H1 (cell line): Measurements from ENCODE around the gene RELN. TPM values are rescaled to one million over a fixed set of nuclear protein-coding genes. Genes with fewer than 3 reads are reported as not detected.

Experiments used
- CTCF ChIA-PET: fragments of 300-600 bp; sonication (Branson Sonifier 250); formaldehyde crosslinking; loops from one replicate; lab custom pipeline; 2021; ENCODE audit not compliant: partially characterized antibody; lab: Charles Lee
- POLR2A ChIA-PET: fragments of 300-600 bp; sonication (Branson Sonifier 250); formaldehyde crosslinking; loops from one replicate; lab custom pipeline; 2021; ENCODE audit warnings: inconsistent platforms; ENCODE audit not compliant: partially characterized antibody; lab: Charles Lee
- DNase-seq, 2 experiments: peaks; one replicate each; pipeline versions ENCODE4 v3.0.0 to v3.0.0-alpha.2; 2010 to 2022; ENCODE audit warnings: low spot score in 2 of 2, low read depth in 1 of 2, mixed read lengths in 1 of 2
- FAIRE-seq: peaks from 2 replicates; lab custom pipeline; 2011; peaks lifted over from hg19 to GRCh38; lab: Jason Lieb, UNC
- H2AFZ ChIP-seq: 2 replicates; pipeline ENCODE4 v1.8.1; 2012; ENCODE audit warnings: low read length, inconsistent platforms
- H2AK5ac ChIP-seq: 2 replicates; pipeline ENCODE4 v1.6.1; 2013; ENCODE audit warnings: low read depth, low read length
- H2BK120ac ChIP-seq: replicated peaks from 2 replicates; pipeline ENCODE3; 2013; ENCODE audit warnings: low read depth, low read length, inconsistent platforms
- H2BK12ac ChIP-seq: 2 replicates; pipeline ENCODE4 v1.6.1; 2013; ENCODE audit warnings: low read depth, low read length
- H2BK15ac ChIP-seq: 2 replicates; pipeline ENCODE4 v1.6.1; 2013; ENCODE audit warnings: low read length
- H2BK20ac ChIP-seq: 2 replicates; pipeline ENCODE4 v1.6.1; 2013; ENCODE audit warnings: low read length
- H2BK5ac ChIP-seq: 2 replicates; pipeline ENCODE4 v1.6.1; 2013; ENCODE audit warnings: low read depth, low read length
- H3K14ac ChIP-seq: 2 replicates; pipeline ENCODE4 v1.6.1; 2013; ENCODE audit warnings: inconsistent platforms; ENCODE audit not compliant: insufficient read length
- H3K18ac ChIP-seq: 2 replicates; pipeline ENCODE4 v1.6.1; 2013; ENCODE audit warnings: low read length; ENCODE audit errors: extremely low read depth
- H3K23ac ChIP-seq: 2 replicates; pipeline ENCODE4 v1.6.1; 2013; ENCODE audit warnings: inconsistent platforms; ENCODE audit not compliant: insufficient read length
- H3K23me2 ChIP-seq: 2 replicates; pipeline ENCODE4 v1.6.1; 2013; ENCODE audit warnings: low read depth, low read length
- H3K27ac ChIP-seq: 2 replicates; pipeline ENCODE4 v1.6.1; 2011; ENCODE audit warnings: low read depth, low read length, inconsistent platforms
- H3K27me3 ChIP-seq, 4 experiments: replicated peaks in 1 of 4; 1 replicate in 1 of 4; 2 replicates in 3 of 4; pipeline versions ENCODE4 v1.6.1 to v1.8.1; 2011 to 2013; ENCODE audit warnings: low read length in 3 of 4, mild to moderate bottlenecking in 3 of 4, inconsistent platforms in 2 of 4, mixed read lengths in 2 of 4, moderate library complexity in 1 of 4; ENCODE audit not compliant: control insufficient read depth in 3 of 4, insufficient read depth in 3 of 4; ENCODE audit errors: extremely low read depth in 1 of 4
- H3K36me3 ChIP-seq, 4 experiments: 2 replicates each; pipeline versions ENCODE4 v1.6.1 to v1.8.1; 2011 to 2013; ENCODE audit warnings: mild to moderate bottlenecking in 4 of 4, low read length in 3 of 4, moderate library complexity in 2 of 4, control low read depth in 1 of 4, inconsistent platforms in 1 of 4; ENCODE audit not compliant: insufficient read depth in 4 of 4, control insufficient read depth in 2 of 4
- H3K4ac ChIP-seq: replicated peaks from 2 replicates; pipeline ENCODE3; 2013; ENCODE audit warnings: low read length, low read depth, mixed read lengths, inconsistent platforms; ENCODE audit not compliant: insufficient read length
- H3K4me1 ChIP-seq, 4 experiments: replicated peaks in 1 of 4; 1 replicate in 1 of 4; 2 replicates in 3 of 4; pipeline versions ENCODE4 v1.6.1 to v1.8.1; 2011 to 2013; ENCODE audit warnings: low read length in 3 of 4, inconsistent platforms in 2 of 4, mixed read lengths in 1 of 4; ENCODE audit not compliant: insufficient read depth in 4 of 4, control insufficient read depth in 3 of 4
- H3K4me2 ChIP-seq, 2 experiments: 2 replicates each; pipeline versions ENCODE4 v1.6.1 to v1.8.1; 2011 to 2013; ENCODE audit warnings: low read depth in 2 of 2, low read length in 2 of 2, control low read depth in 1 of 2, inconsistent platforms in 1 of 2, mild to moderate bottlenecking in 1 of 2; ENCODE audit not compliant: insufficient read depth in 1 of 2
- H3K4me3 ChIP-seq, 4 experiments: fragments of 200-600, 300-600 bp in 1 of 4; sonication (generic), shearing (Covaris generic), sonication (Bioruptor Twin) in 1 of 4; 2 replicates each; pipeline versions ENCODE4 v1.5.1 to v1.8.1; 2011 to 2016; ENCODE audit warnings: low read length in 4 of 4, low read depth in 3 of 4, control low read depth in 2 of 4, inconsistent platforms in 2 of 4, mild to moderate bottlenecking in 2 of 4, mixed read lengths in 1 of 4, moderate library complexity in 1 of 4; ENCODE audit not compliant: insufficient read depth in 2 of 4; ENCODE audit errors: extremely low read depth in 1 of 4
- H3K56ac ChIP-seq: replicated peaks from 2 replicates; pipeline ENCODE3; 2013; ENCODE audit warnings: low read depth, mild to moderate bottlenecking, mixed read lengths, low read length, inconsistent platforms; ENCODE audit not compliant: insufficient read length
- H3K79me1 ChIP-seq: 2 replicates; pipeline ENCODE4 v1.6.1; 2013; ENCODE audit warnings: low read depth, low read length, control low read depth
- H3K79me2 ChIP-seq, 2 experiments: 2 replicates each; pipeline versions ENCODE4 v1.6.1 to v1.8.1; 2012 to 2013; ENCODE audit warnings: low read length in 2 of 2, mild to moderate bottlenecking in 2 of 2, inconsistent platforms in 1 of 2; ENCODE audit not compliant: insufficient read depth in 2 of 2, control insufficient read depth in 1 of 2
- H3K9ac ChIP-seq, 4 experiments: replicated peaks in 1 of 4; 1 replicate in 1 of 4; 2 replicates in 3 of 4; pipeline versions ENCODE4 v1.6.1 to v1.8.1; 2011 to 2013; ENCODE audit warnings: low read depth in 3 of 4, low read length in 3 of 4, control low read depth in 2 of 4, mild to moderate bottlenecking in 2 of 4, moderate library complexity in 2 of 4, inconsistent platforms in 1 of 4; ENCODE audit errors: extremely low read depth in 1 of 4
- H3K9me3 ChIP-seq, 2 experiments: 2 replicates each; pipeline versions ENCODE4 v1.6.1 to v1.8.1; 2012 to 2013; ENCODE audit warnings: mild to moderate bottlenecking in 2 of 2, moderate library complexity in 2 of 2, control low read depth in 1 of 2, inconsistent platforms in 1 of 2, low read depth in 1 of 2, low read length in 1 of 2, mixed read lengths in 1 of 2; ENCODE audit not compliant: insufficient read depth in 2 of 2
- H4K20me1 ChIP-seq, 2 experiments: replicated peaks in 1 of 2; 2 replicates each; pipeline versions ENCODE3 to v1.8.1; 2011 to 2013; ENCODE audit warnings: inconsistent platforms in 2 of 2, low read length in 2 of 2, mild to moderate bottlenecking in 1 of 2; ENCODE audit not compliant: insufficient read depth in 2 of 2, control insufficient read depth in 1 of 2
- H4K5ac ChIP-seq: 2 replicates; pipeline ENCODE4 v1.6.1; 2013; ENCODE audit warnings: low read length, low read depth, mixed read lengths, inconsistent platforms; ENCODE audit not compliant: insufficient read length
- H4K8ac ChIP-seq: 2 replicates; pipeline ENCODE4 v1.8.0; 2013; ENCODE audit warnings: mild to moderate bottlenecking, moderate library complexity, low read length, inconsistent platforms; ENCODE audit not compliant: insufficient read depth; ENCODE audit errors: extremely low read depth
- H4K91ac ChIP-seq: replicated peaks from 2 replicates; pipeline ENCODE3; 2013; ENCODE audit warnings: low read length, mixed read lengths, inconsistent platforms; ENCODE audit not compliant: insufficient read length
- WGBS, 2 experiments: shearing (Covaris generic) in 1 of 2; methylation state at CpG; one replicate each; pipeline versions ENCODE4 v1.1.6 to v1.1.7; 2013 to 2015; ENCODE audit warnings: low lambda C conversion rate in 2 of 2, mixed read lengths in 2 of 2, inconsistent platforms in 1 of 2, low coverage in 1 of 2, missing lambda C conversion rate in 1 of 2; ENCODE audit not compliant: insufficient replicate concordance in 2 of 2, insufficient coverage in 1 of 2, insufficient read length in 1 of 2; ENCODE audit errors: extremely low coverage in 1 of 2, missing lambda C conversion rate in 1 of 2; 5-methylcytosine and 5-hydroxymethylcytosine counted together
- polyA plus RNA-seq, 7 experiments: library from polyadenylated mRNA; depleted of rRNA in 3 of 7; stranded (reverse) in 5 of 7; unstranded in 2 of 7; fragments of >200 nt in 5 of 7; fragments of 200-250 nt in 2 of 7; gene quantifications; 1 replicate in 5 of 7; 2 replicates in 1 of 7; 4 replicates in 1 of 7; pipeline versions ENCODE4 v1.2.1 to v1.2.3, GENCODE V29; 2011 to 2013; ENCODE audit warnings: missing spikeins in 2 of 7, mixed read lengths in 2 of 7
- total RNA-seq: library from RNA; stranded (reverse); fragmentation: NEBNext Ultra II Directional; extraction: Animal tissue kit (Norgen Biotek cat#: 25700); gene quantifications from 2 replicates; pipeline ENCODE4 v1.2.1, GENCODE V29; 2021
- TF ChIP-seq, protein P1 (sequence below), 3 experiments: IDR thresholded peaks; 1 replicate in 2 of 3; 2 replicates in 1 of 3; pipeline versions ENCODE4 v1.5.1 to v1.6.1; 2011; ENCODE audit warnings: low read length in 3 of 3, mild to moderate bottlenecking in 3 of 3, inconsistent platforms in 2 of 3, low read depth in 1 of 3, moderate library complexity in 1 of 3; ENCODE audit not compliant: insufficient read depth in 1 of 3; ENCODE audit errors: control extremely low read depth in 1 of 3

The RELN gene
- total and polyA plus RNA-seq, 2 of the 8 experiments (the other 6 are each of a cell fraction or from before 2014, with no cell fraction given), result 0.03 to 0.07 TPM

DNA sequence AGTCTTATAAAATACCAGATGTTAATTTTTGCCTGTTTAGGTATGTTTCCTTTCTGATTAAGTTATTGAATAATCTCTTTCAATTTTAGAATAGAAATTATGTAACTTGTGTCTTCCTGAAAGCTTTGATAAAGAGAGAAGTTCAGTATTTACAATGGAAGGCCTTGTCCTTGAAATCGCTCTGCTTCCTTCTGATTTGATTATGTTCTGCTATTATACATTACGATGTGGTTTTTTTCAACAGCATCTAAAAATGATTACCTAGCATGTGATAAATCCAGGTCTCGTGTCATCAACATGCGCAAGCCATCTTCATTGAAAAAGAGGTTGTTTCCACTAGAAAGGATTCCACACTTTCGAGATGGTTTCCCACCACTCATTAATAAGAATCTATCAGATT is 447.0 kb downstream of the RELN start:
- Histone ChIP-seq H2BK5ac (no peak overlapping the region), H4K5ac (no peak overlapping the region), H2BK15ac (no peak overlapping the region), H3K36me3 (no peaks in the 10 kb centered on the region), H3K79me2 (no peaks in the 10 kb centered on the region), H3K27me3 (no peaks in the 10 kb centered on the region), H3K23me2 (no peaks in the 10 kb centered on the region), H3K27ac (no peak overlapping the region), H3K9me3 (no peaks in the 10 kb centered on the region), H4K8ac (no peak overlapping the region), H2BK20ac (no peak overlapping the region), H3K9ac (no peak overlapping the region), H2AFZ (no peak overlapping the region), H3K14ac (no peak overlapping the region), H3K4ac (no peak overlapping the region), H2BK12ac (no peak overlapping the region), H3K4me1 (no peaks in the 10 kb centered on the region), H2AK5ac (no peak overlapping the region), H4K91ac (no peak overlapping the region), H3K4me3 (no peak overlapping the region), H3K79me1 (no peaks in the 10 kb centered on the region), H3K18ac (no peak overlapping the region), H4K20me1 (no peaks in the 10 kb centered on the region), H3K56ac (no peak overlapping the region), H3K4me2 (no peak overlapping the region), H2BK120ac (no peak overlapping the region), H3K23ac (no peak overlapping the region)
- CTCF ChIA-PET, result no interaction called here
- POLR2A ChIA-PET, result no interaction called here
- WGBS, 2 experiments, result 94% methylated on average over 5 of the region's 5 CpGs; no CpG with 5 or more reads in 1 of the 2 experiments
- DNase-seq (no peak), FAIRE-seq (no peak)
- TF ChIP-seq, protein P1, sequence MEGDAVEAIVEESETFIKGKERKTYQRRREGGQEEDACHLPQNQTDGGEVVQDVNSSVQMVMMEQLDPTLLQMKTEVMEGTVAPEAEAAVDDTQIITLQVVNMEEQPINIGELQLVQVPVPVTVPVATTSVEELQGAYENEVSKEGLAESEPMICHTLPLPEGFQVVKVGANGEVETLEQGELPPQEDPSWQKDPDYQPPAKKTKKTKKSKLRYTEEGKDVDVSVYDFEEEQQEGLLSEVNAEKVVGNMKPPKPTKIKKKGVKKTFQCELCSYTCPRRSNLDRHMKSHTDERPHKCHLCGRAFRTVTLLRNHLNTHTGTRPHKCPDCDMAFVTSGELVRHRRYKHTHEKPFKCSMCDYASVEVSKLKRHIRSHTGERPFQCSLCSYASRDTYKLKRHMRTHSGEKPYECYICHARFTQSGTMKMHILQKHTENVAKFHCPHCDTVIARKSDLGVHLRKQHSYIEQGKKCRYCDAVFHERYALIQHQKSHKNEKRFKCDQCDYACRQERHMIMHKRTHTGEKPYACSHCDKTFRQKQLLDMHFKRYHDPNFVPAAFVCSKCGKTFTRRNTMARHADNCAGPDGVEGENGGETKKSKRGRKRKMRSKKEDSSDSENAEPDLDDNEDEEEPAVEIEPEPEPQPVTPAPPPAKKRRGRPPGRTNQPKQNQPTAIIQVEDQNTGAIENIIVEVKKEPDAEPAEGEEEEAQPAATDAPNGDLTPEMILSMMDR (IDR thresholded peaks at IDR 0.05; ENCODE audit: control extremely low read depth in 1 of 3, insufficient read depth in 1 of 3, low read depth in 1 of 3, low read length in 3 of 3), result no peak
